DOHH2 (cell line): ENCODE data around the gene STMN3.

Source experiments
- H3F3A ChIP-seq: fragments of 200-600 bp; sonication (generic), shearing (Covaris generic); 2 replicates; pipeline ENCODE4 v1.6.0; 2016; ENCODE audit warnings: antibody characterized with exemption, mild to moderate bottlenecking; ENCODE audit not compliant: control insufficient read depth, insufficient read depth
- H3K27ac ChIP-seq: fragments of 200-600 bp; sonication (generic); 2 replicates; pipeline ENCODE4 v1.5.1; 2014; ENCODE audit warnings: low read depth, mild to moderate bottlenecking, low read length, moderate library complexity
- H3K27me3 ChIP-seq: fragments of 200-600 bp; sonication (generic); 2 replicates; pipeline ENCODE4 v1.6.1; 2014; ENCODE audit warnings: mild to moderate bottlenecking, low read length, mixed read lengths; ENCODE audit not compliant: control insufficient read depth
- H3K36me3 ChIP-seq: fragments of 200-600 bp; sonication (generic); 2 replicates; pipeline ENCODE4 v1.6.1; 2014; ENCODE audit warnings: mild to moderate bottlenecking, low read length, moderate library complexity, mixed read lengths; ENCODE audit not compliant: control insufficient read depth
- H3K4me1 ChIP-seq: fragments of 200-600 bp; sonication (generic); 2 replicates; pipeline ENCODE4 v1.6.1; 2014; ENCODE audit warnings: mild to moderate bottlenecking, low read length, mixed read lengths; ENCODE audit not compliant: control insufficient read depth
- H3K4me2 ChIP-seq: fragments of 200-600 bp; sonication (generic); 2 replicates; pipeline ENCODE4 v1.6.0; 2014; ENCODE audit warnings: mild to moderate bottlenecking, low read length, moderate library complexity
- H3K4me3 ChIP-seq: fragments of 200-600 bp; sonication (generic); 2 replicates; pipeline ENCODE4 v1.5.1; 2014; ENCODE audit warnings: mild to moderate bottlenecking, low read length, mixed read lengths
- H3K79me2 ChIP-seq: fragments of 200-600 bp; sonication (generic); 2 replicates; pipeline ENCODE4 v1.6.1; 2014; ENCODE audit warnings: mild to moderate bottlenecking, low read length, mixed read lengths; ENCODE audit not compliant: control insufficient read depth
- H3K9me2 ChIP-seq: fragments of 200-600 bp; sonication (generic); replicated peaks from 2 replicates; pipeline ENCODE4 v1.6.1; 2014; ENCODE audit warnings: mild to moderate bottlenecking, low read length, mixed read lengths; ENCODE audit not compliant: control insufficient read depth
- H3K9me3 ChIP-seq: fragments of 200-600 bp; sonication (generic); 2 replicates; pipeline ENCODE4 v1.6.1; 2014; ENCODE audit warnings: antibody characterized with exemption, low read length, mixed read lengths; ENCODE audit not compliant: control insufficient read depth, insufficient read depth
- H4K20me1 ChIP-seq: fragments of 200-600 bp; sonication (generic); 2 replicates; pipeline ENCODE4 v1.6.0; 2014; ENCODE audit warnings: low read depth, mild to moderate bottlenecking, antibody characterized with exemption, low read length, moderate library complexity; ENCODE audit not compliant: control insufficient read depth, insufficient read depth
- EZH2phosphoT487 ChIP-seq: fragments of 200-600 bp; sonication (generic); IDR thresholded peaks from 2 replicates; pipeline ENCODE4 v1.6.1; 2017; ENCODE audit warnings: borderline replicate concordance, mild to moderate bottlenecking, antibody characterized with exemption, low read length, moderate library complexity, mixed read lengths
- TF ChIP-seq, protein P1 (sequence below): fragments of 200-600 bp; sonication (generic); IDR thresholded peaks from one replicate; pipeline ENCODE4 v1.5.1; 2014; ENCODE audit warnings: antibody characterized with exemption, mild to moderate bottlenecking, low read depth, low read length; ENCODE audit not compliant: poor library complexity, severe bottlenecking

Gene STMN3

GRCh38 chr20:63687419-63688178 is 34.4 kb upstream of the STMN3 start:
- H3K4me2 ChIP-seq = no peak overlapping the region
- no peak overlapping the region for H3K27ac ChIP-seq
- TF ChIP-seq, protein P1, sequence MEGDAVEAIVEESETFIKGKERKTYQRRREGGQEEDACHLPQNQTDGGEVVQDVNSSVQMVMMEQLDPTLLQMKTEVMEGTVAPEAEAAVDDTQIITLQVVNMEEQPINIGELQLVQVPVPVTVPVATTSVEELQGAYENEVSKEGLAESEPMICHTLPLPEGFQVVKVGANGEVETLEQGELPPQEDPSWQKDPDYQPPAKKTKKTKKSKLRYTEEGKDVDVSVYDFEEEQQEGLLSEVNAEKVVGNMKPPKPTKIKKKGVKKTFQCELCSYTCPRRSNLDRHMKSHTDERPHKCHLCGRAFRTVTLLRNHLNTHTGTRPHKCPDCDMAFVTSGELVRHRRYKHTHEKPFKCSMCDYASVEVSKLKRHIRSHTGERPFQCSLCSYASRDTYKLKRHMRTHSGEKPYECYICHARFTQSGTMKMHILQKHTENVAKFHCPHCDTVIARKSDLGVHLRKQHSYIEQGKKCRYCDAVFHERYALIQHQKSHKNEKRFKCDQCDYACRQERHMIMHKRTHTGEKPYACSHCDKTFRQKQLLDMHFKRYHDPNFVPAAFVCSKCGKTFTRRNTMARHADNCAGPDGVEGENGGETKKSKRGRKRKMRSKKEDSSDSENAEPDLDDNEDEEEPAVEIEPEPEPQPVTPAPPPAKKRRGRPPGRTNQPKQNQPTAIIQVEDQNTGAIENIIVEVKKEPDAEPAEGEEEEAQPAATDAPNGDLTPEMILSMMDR = no peak
- no peak for TF ChIP-seq EZH2phosphoT487
- no peaks in the 10 kb centered on the region for H3K79me2 ChIP-seq
- H3K9me3 ChIP-seq = no peaks in the 10 kb centered on the region
- no peaks in the 10 kb centered on the region for H3K27me3 ChIP-seq
- peaks cover 5% of the 10 kb centered on the region; the same call in 1 of the 2 replicates for H3K36me3 ChIP-seq
- H3K4me3 ChIP-seq = no peak overlapping the region
- H4K20me1 ChIP-seq = no peaks in the 10 kb centered on the region
- no peaks in the 10 kb centered on the region for H3K9me2 ChIP-seq
- H3F3A ChIP-seq = no peaks in the 10 kb centered on the region
- H3K4me1 ChIP-seq = no peaks in the 10 kb centered on the region

GRCh38 chr20:63686492-63687321 is 33.5 kb upstream of the STMN3 start:
- no peaks in the 10 kb centered on the region for H3K79me2 ChIP-seq
- H3K9me3 ChIP-seq = no peaks in the 10 kb centered on the region
- no peak overlapping the region for H3K4me2 ChIP-seq
- H3K27ac ChIP-seq = no peak overlapping the region
- H4K20me1 ChIP-seq = no peaks in the 10 kb centered on the region
- H3K27me3 ChIP-seq = no peaks in the 10 kb centered on the region
- no peaks in the 10 kb centered on the region for H3K4me1 ChIP-seq
- peaks cover 6% of the 10 kb centered on the region; the same call in 1 of the 2 replicates for H3K36me3 ChIP-seq
- no peak for TF ChIP-seq EZH2phosphoT487
- TF ChIP-seq, protein P1 = no peak
- H3F3A ChIP-seq = no peaks in the 10 kb centered on the region
- no peaks in the 10 kb centered on the region for H3K9me2 ChIP-seq
- no peak overlapping the region for H3K4me3 ChIP-seq

DNA sequence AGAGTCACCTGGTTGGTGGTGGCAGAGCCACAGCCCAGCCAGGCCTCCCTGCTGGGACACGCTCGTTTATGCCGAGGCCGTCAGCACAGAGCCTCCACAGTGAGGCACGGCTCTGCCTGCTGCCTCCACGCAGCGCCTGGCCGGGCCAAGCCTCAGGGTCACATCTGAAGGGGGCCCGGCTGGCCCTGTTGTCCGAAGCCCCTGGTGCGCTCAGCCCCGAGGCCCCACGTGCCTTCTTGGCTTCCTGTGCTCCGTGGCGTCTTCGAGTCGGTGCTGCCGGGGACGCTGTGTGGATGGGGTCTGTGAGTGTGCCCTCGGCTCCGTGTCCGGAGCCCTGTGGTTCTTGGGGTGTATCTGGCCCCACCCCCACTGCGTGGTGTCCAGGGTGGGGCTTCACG is 32.9 kb upstream of the STMN3 start:
- Histone ChIP-seq H3K4me2 (no peak overlapping the region), H3K4me1 (no peaks in the 10 kb centered on the region), H3F3A (no peaks in the 10 kb centered on the region), H3K27me3 (no peaks in the 10 kb centered on the region), H3K79me2 (no peaks in the 10 kb centered on the region), H3K27ac (no peak overlapping the region), H3K9me3 (no peaks in the 10 kb centered on the region), H4K20me1 (no peaks in the 10 kb centered on the region), H3K9me2 (no peaks in the 10 kb centered on the region), H3K36me3 (peaks cover 5% of the 10 kb centered on the region; the same call in 1 of the 2 replicates), H3K4me3 (no peak overlapping the region)
- TF ChIP-seq, protein P1 = no peak
- TF ChIP-seq EZH2phosphoT487 = no peak
